GM23248 (cell line): Measurements from ENCODE around the gene SLC30A3.

ENCODE experiments used
- EZH2 ChIP-seq: fragments of 200-600 bp; sonication (generic); IDR thresholded peaks from 2 replicates; pipeline ENCODE4 v1.6.1; 2018; ENCODE audit warnings: antibody characterized with exemption, mild to moderate bottlenecking; ENCODE audit not compliant: insufficient read depth, poor library complexity, severe bottlenecking
- EZH2phosphoT487 ChIP-seq: fragments of 200-600 bp; sonication (generic); IDR thresholded peaks from 2 replicates; pipeline ENCODE4 v1.6.1; 2018; ENCODE audit warnings: antibody characterized with exemption, moderate library complexity, mild to moderate bottlenecking, low read depth; ENCODE audit not compliant: insufficient read depth

DNA sequence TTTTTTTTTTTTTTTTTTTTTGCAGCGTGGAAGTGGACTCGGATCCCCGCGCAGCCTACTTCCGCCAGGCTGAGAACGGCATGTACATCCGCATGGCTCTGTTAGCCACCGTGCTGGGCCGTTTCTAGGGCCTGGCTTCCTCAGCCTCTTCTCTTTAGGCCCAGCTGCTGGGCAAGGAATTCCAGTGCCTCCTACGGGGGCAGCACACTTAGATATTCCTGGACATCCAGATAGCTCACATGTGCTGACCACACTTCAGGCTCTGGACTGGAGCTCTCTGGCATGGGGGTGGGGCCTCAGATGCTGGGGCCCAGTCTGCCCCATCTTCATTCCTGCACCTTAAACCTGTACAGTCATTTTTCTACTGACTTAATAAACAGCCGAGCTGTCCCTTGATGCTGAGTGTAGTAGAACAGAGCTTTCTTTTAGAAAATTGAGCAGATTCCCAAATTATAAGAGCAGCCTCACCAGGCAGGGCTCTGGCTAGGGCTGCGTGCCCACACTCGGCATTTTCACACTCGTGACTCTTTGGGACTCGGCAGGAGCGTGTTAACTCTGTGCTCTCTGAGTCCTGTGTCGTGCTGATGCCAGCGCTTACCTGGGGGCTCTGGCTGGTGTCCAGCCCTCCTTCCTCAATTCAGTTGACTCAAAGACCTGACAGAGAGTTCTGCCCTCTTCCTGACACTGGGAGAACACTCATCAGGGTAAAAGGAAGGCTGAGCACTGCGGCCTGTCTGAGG is 19.3 kb downstream of the SLC30A3 start:
- TF ChIP-seq EZH2: no peak
- no peak for TF ChIP-seq EZH2phosphoT487
